H1 (cell line): ENCODE data around the gene ZNF408. TPM values are rescaled to one million over a fixed set of nuclear protein-coding genes. Genes with fewer than 3 reads are reported as not detected.

ENCODE experiments used
- CTCF ChIA-PET: fragments of 300-600 bp; sonication (Branson Sonifier 250); formaldehyde crosslinking; loops from one replicate; lab custom pipeline; 2021; ENCODE audit not compliant: partially characterized antibody; lab: Charles Lee
- POLR2A ChIA-PET: fragments of 300-600 bp; sonication (Branson Sonifier 250); formaldehyde crosslinking; loops from one replicate; lab custom pipeline; 2021; ENCODE audit warnings: inconsistent platforms; ENCODE audit not compliant: partially characterized antibody; lab: Charles Lee
- DNase-seq, 2 experiments: peaks; one replicate each; pipeline versions ENCODE4 v3.0.0 to v3.0.0-alpha.2; 2010 to 2022; ENCODE audit warnings: low spot score in 2 of 2, low read depth in 1 of 2, mixed read lengths in 1 of 2
- FAIRE-seq: peaks from 2 replicates; lab custom pipeline; 2011; peaks lifted over from hg19 to GRCh38; lab: Jason Lieb, UNC
- H2AFZ ChIP-seq: 2 replicates; pipeline ENCODE4 v1.8.1; 2012; ENCODE audit warnings: low read length, inconsistent platforms
- H2AK5ac ChIP-seq: 2 replicates; pipeline ENCODE4 v1.6.1; 2013; ENCODE audit warnings: low read depth, low read length
- H2BK120ac ChIP-seq: replicated peaks from 2 replicates; pipeline ENCODE3; 2013; ENCODE audit warnings: low read depth, low read length, inconsistent platforms
- H2BK12ac ChIP-seq: 2 replicates; pipeline ENCODE4 v1.6.1; 2013; ENCODE audit warnings: low read depth, low read length
- H2BK15ac ChIP-seq: 2 replicates; pipeline ENCODE4 v1.6.1; 2013; ENCODE audit warnings: low read length
- H2BK20ac ChIP-seq: 2 replicates; pipeline ENCODE4 v1.6.1; 2013; ENCODE audit warnings: low read length
- H2BK5ac ChIP-seq: 2 replicates; pipeline ENCODE4 v1.6.1; 2013; ENCODE audit warnings: low read depth, low read length
- H3K14ac ChIP-seq: 2 replicates; pipeline ENCODE4 v1.6.1; 2013; ENCODE audit warnings: inconsistent platforms; ENCODE audit not compliant: insufficient read length
- H3K18ac ChIP-seq: 2 replicates; pipeline ENCODE4 v1.6.1; 2013; ENCODE audit warnings: low read length; ENCODE audit errors: extremely low read depth
- H3K23ac ChIP-seq: 2 replicates; pipeline ENCODE4 v1.6.1; 2013; ENCODE audit warnings: inconsistent platforms; ENCODE audit not compliant: insufficient read length
- H3K23me2 ChIP-seq: 2 replicates; pipeline ENCODE4 v1.6.1; 2013; ENCODE audit warnings: low read depth, low read length
- H3K27ac ChIP-seq: 2 replicates; pipeline ENCODE4 v1.6.1; 2011; ENCODE audit warnings: low read depth, low read length, inconsistent platforms
- H3K27me3 ChIP-seq, 4 experiments: replicated peaks in 1 of 4; 1 replicate in 1 of 4; 2 replicates in 3 of 4; pipeline versions ENCODE4 v1.6.1 to v1.8.1; 2011 to 2013; ENCODE audit warnings: low read length in 3 of 4, mild to moderate bottlenecking in 3 of 4, inconsistent platforms in 2 of 4, mixed read lengths in 2 of 4, moderate library complexity in 1 of 4; ENCODE audit not compliant: control insufficient read depth in 3 of 4, insufficient read depth in 3 of 4; ENCODE audit errors: extremely low read depth in 1 of 4
- H3K36me3 ChIP-seq, 4 experiments: 2 replicates each; pipeline versions ENCODE4 v1.6.1 to v1.8.1; 2011 to 2013; ENCODE audit warnings: mild to moderate bottlenecking in 4 of 4, low read length in 3 of 4, moderate library complexity in 2 of 4, control low read depth in 1 of 4, inconsistent platforms in 1 of 4; ENCODE audit not compliant: insufficient read depth in 4 of 4, control insufficient read depth in 2 of 4
- H3K4ac ChIP-seq: replicated peaks from 2 replicates; pipeline ENCODE3; 2013; ENCODE audit warnings: low read length, low read depth, mixed read lengths, inconsistent platforms; ENCODE audit not compliant: insufficient read length
- H3K4me1 ChIP-seq, 4 experiments: replicated peaks in 1 of 4; 1 replicate in 1 of 4; 2 replicates in 3 of 4; pipeline versions ENCODE4 v1.6.1 to v1.8.1; 2011 to 2013; ENCODE audit warnings: low read length in 3 of 4, inconsistent platforms in 2 of 4, mixed read lengths in 1 of 4; ENCODE audit not compliant: insufficient read depth in 4 of 4, control insufficient read depth in 3 of 4
- H3K4me2 ChIP-seq, 2 experiments: 2 replicates each; pipeline versions ENCODE4 v1.6.1 to v1.8.1; 2011 to 2013; ENCODE audit warnings: low read depth in 2 of 2, low read length in 2 of 2, control low read depth in 1 of 2, inconsistent platforms in 1 of 2, mild to moderate bottlenecking in 1 of 2; ENCODE audit not compliant: insufficient read depth in 1 of 2
- H3K4me3 ChIP-seq, 4 experiments: fragments of 200-600, 300-600 bp in 1 of 4; sonication (generic), shearing (Covaris generic), sonication (Bioruptor Twin) in 1 of 4; 2 replicates each; pipeline versions ENCODE4 v1.5.1 to v1.8.1; 2011 to 2016; ENCODE audit warnings: low read length in 4 of 4, low read depth in 3 of 4, control low read depth in 2 of 4, inconsistent platforms in 2 of 4, mild to moderate bottlenecking in 2 of 4, mixed read lengths in 1 of 4, moderate library complexity in 1 of 4; ENCODE audit not compliant: insufficient read depth in 2 of 4; ENCODE audit errors: extremely low read depth in 1 of 4
- H3K56ac ChIP-seq: replicated peaks from 2 replicates; pipeline ENCODE3; 2013; ENCODE audit warnings: low read depth, mild to moderate bottlenecking, mixed read lengths, low read length, inconsistent platforms; ENCODE audit not compliant: insufficient read length
- H3K79me1 ChIP-seq: 2 replicates; pipeline ENCODE4 v1.6.1; 2013; ENCODE audit warnings: low read depth, low read length, control low read depth
- H3K79me2 ChIP-seq, 2 experiments: 2 replicates each; pipeline versions ENCODE4 v1.6.1 to v1.8.1; 2012 to 2013; ENCODE audit warnings: low read length in 2 of 2, mild to moderate bottlenecking in 2 of 2, inconsistent platforms in 1 of 2; ENCODE audit not compliant: insufficient read depth in 2 of 2, control insufficient read depth in 1 of 2
- H3K9ac ChIP-seq, 4 experiments: replicated peaks in 1 of 4; 1 replicate in 1 of 4; 2 replicates in 3 of 4; pipeline versions ENCODE4 v1.6.1 to v1.8.1; 2011 to 2013; ENCODE audit warnings: low read depth in 3 of 4, low read length in 3 of 4, control low read depth in 2 of 4, mild to moderate bottlenecking in 2 of 4, moderate library complexity in 2 of 4, inconsistent platforms in 1 of 4; ENCODE audit errors: extremely low read depth in 1 of 4
- H3K9me3 ChIP-seq, 2 experiments: 2 replicates each; pipeline versions ENCODE4 v1.6.1 to v1.8.1; 2012 to 2013; ENCODE audit warnings: mild to moderate bottlenecking in 2 of 2, moderate library complexity in 2 of 2, control low read depth in 1 of 2, inconsistent platforms in 1 of 2, low read depth in 1 of 2, low read length in 1 of 2, mixed read lengths in 1 of 2; ENCODE audit not compliant: insufficient read depth in 2 of 2
- H4K20me1 ChIP-seq, 2 experiments: replicated peaks in 1 of 2; 2 replicates each; pipeline versions ENCODE3 to v1.8.1; 2011 to 2013; ENCODE audit warnings: inconsistent platforms in 2 of 2, low read length in 2 of 2, mild to moderate bottlenecking in 1 of 2; ENCODE audit not compliant: insufficient read depth in 2 of 2, control insufficient read depth in 1 of 2
- H4K5ac ChIP-seq: 2 replicates; pipeline ENCODE4 v1.6.1; 2013; ENCODE audit warnings: low read length, low read depth, mixed read lengths, inconsistent platforms; ENCODE audit not compliant: insufficient read length
- H4K8ac ChIP-seq: 2 replicates; pipeline ENCODE4 v1.8.0; 2013; ENCODE audit warnings: mild to moderate bottlenecking, moderate library complexity, low read length, inconsistent platforms; ENCODE audit not compliant: insufficient read depth; ENCODE audit errors: extremely low read depth
- H4K91ac ChIP-seq: replicated peaks from 2 replicates; pipeline ENCODE3; 2013; ENCODE audit warnings: low read length, mixed read lengths, inconsistent platforms; ENCODE audit not compliant: insufficient read length
- CHD1 ChIP-seq: IDR thresholded peaks from 2 replicates; pipeline ENCODE4 v1.6.1; 2012; ENCODE audit warnings: low read depth, low read length, improper control_type of control experiment
- EGR1 ChIP-seq: IDR thresholded peaks from 2 replicates; pipeline ENCODE4 v1.6.1; 2011; ENCODE audit warnings: low read depth, low read length, borderline replicate concordance
- EZH2 ChIP-seq: fragments of 200-600 bp; sonication (generic); IDR thresholded peaks from 2 replicates; pipeline ENCODE4 v1.7.1; 2012; ENCODE audit warnings: low read depth, mild to moderate bottlenecking, moderate library complexity, low read length, inconsistent platforms; ENCODE audit not compliant: severe bottlenecking
- GABPA ChIP-seq: IDR thresholded peaks from 2 replicates; pipeline ENCODE4 v1.6.1; 2011; ENCODE audit warnings: mild to moderate bottlenecking, low read length, moderate library complexity, borderline replicate concordance; ENCODE audit not compliant: insufficient read depth
- HDAC2 ChIP-seq, 2 experiments: fragments of 300-600 bp in 1 of 2; sonication (generic) in 1 of 2; IDR thresholded peaks; 2 replicates each; pipeline ENCODE4 v1.6.1; 2011 to 2012; ENCODE audit warnings: low read depth in 2 of 2, low read length in 2 of 2, mild to moderate bottlenecking in 2 of 2, moderate library complexity in 2 of 2, borderline replicate concordance in 1 of 2, inconsistent platforms in 1 of 2
- RAD21 ChIP-seq, 2 experiments: IDR thresholded peaks in 1 of 2; conservative IDR thresholded peaks in 1 of 2; 2 replicates each; pipeline ENCODE4 v1.6.1; 2011; ENCODE audit warnings: low read depth in 2 of 2, low read length in 2 of 2, improper control_type of control experiment in 1 of 2, inconsistent platforms in 1 of 2, mild to moderate bottlenecking in 1 of 2, moderate library complexity in 1 of 2
- RFX5 ChIP-seq: IDR thresholded peaks from 2 replicates; pipeline ENCODE4 v1.6.1; 2011; ENCODE audit warnings: low read depth, low read length, improper control_type of control experiment, borderline replicate concordance
- RNF2 ChIP-seq: fragments of 200-900, 300-1000 bp; sonication (generic); IDR thresholded peaks from 2 replicates; pipeline ENCODE4 v1.7.1; 2016; ENCODE audit warnings: borderline replicate concordance, low read depth, mild to moderate bottlenecking, antibody characterized with exemption, low read length; ENCODE audit not compliant: poor library complexity, severe bottlenecking; ENCODE audit errors: missing control alignments
- SIRT6 ChIP-seq: IDR thresholded peaks from one replicate; pipeline ENCODE4 v1.7.1; 2012; ENCODE audit warnings: low read length, inconsistent platforms
- SP1 ChIP-seq: IDR thresholded peaks from 2 replicates; pipeline ENCODE4 v1.6.1; 2011; ENCODE audit warnings: low read depth, low read length
- TEAD4 ChIP-seq: IDR thresholded peaks from 2 replicates; pipeline ENCODE4 v1.6.1; 2012; ENCODE audit warnings: low read depth, low read length, inconsistent platforms, mixed read lengths
- WGBS, 2 experiments: shearing (Covaris generic) in 1 of 2; methylation state at CpG; one replicate each; pipeline versions ENCODE4 v1.1.6 to v1.1.7; 2013 to 2015; ENCODE audit warnings: low lambda C conversion rate in 2 of 2, mixed read lengths in 2 of 2, inconsistent platforms in 1 of 2, low coverage in 1 of 2, missing lambda C conversion rate in 1 of 2; ENCODE audit not compliant: insufficient replicate concordance in 2 of 2, insufficient coverage in 1 of 2, insufficient read length in 1 of 2; ENCODE audit errors: extremely low coverage in 1 of 2, missing lambda C conversion rate in 1 of 2; 5-methylcytosine and 5-hydroxymethylcytosine counted together
- polyA plus RNA-seq, 7 experiments: library from polyadenylated mRNA; depleted of rRNA in 3 of 7; stranded (reverse) in 5 of 7; unstranded in 2 of 7; fragments of >200 nt in 5 of 7; fragments of 200-250 nt in 2 of 7; gene quantifications; 1 replicate in 5 of 7; 2 replicates in 1 of 7; 4 replicates in 1 of 7; pipeline versions ENCODE4 v1.2.1 to v1.2.3, GENCODE V29; 2011 to 2013; ENCODE audit warnings: missing spikeins in 2 of 7, mixed read lengths in 2 of 7
- total RNA-seq: library from RNA; stranded (reverse); fragmentation: NEBNext Ultra II Directional; extraction: Animal tissue kit (Norgen Biotek cat#: 25700); gene quantifications from 2 replicates; pipeline ENCODE4 v1.2.1, GENCODE V29; 2021

The ZNF408 gene
- total and polyA plus RNA-seq, 2 of the 8 experiments (the other 6 are each of a cell fraction or from before 2014, with no cell fraction given), result 10.7 to 11.0 TPM

- 88% methylated on average over 24 of the region's 24 CpGs; no CpG with 5 or more reads in 1 of the 2 experiments for WGBS, 2 experiments
- no peak overlapping the region for H2BK5ac ChIP-seq
- H4K20me1 ChIP-seq, result no peaks in the 10 kb centered on the region
- H2BK120ac ChIP-seq, result no peak overlapping the region
- no peaks in the 10 kb centered on the region for H3K79me2 ChIP-seq
- H4K91ac ChIP-seq, result no peak overlapping the region
- no peaks in the 10 kb centered on the region for H3K79me1 ChIP-seq
- no peaks in the 10 kb centered on the region for H3K36me3 ChIP-seq
- H3K9ac ChIP-seq, result no peak overlapping the region
- no peak overlapping the region for H3K4me2 ChIP-seq
- H3K4ac ChIP-seq, result no peak overlapping the region
- no peak overlapping the region for H2BK12ac ChIP-seq
- no peak overlapping the region for H3K27ac ChIP-seq
- peaks cover 0 to under 1% (median 0%) of the 10 kb centered on the region in 4 experiments; a peak in 2 of 7 replicates for H3K4me1 ChIP-seq
- no peaks in the 10 kb centered on the region for H3K9me3 ChIP-seq
- no peak overlapping the region for H2BK15ac ChIP-seq
- H3K23ac ChIP-seq, result no peak overlapping the region
- no peak overlapping the region for H2AK5ac ChIP-seq
- no peak overlapping the region for H3K14ac ChIP-seq
- no peaks in the 10 kb centered on the region for H3K23me2 ChIP-seq
- H2AFZ ChIP-seq, result peak overlapping the region; percentile 50; the same call in 1 of the 2 replicates
- H3K4me3 ChIP-seq, result no peak overlapping the region
- ChIA-PET CTCF (interaction anchor here (0.8 to 2.0 kb wide), 3 partner anchors 51 to 60 kb away, joined by 3 to 7 read pairs (median 3); no protein-coding TSS in a partner anchor), POLR2A (interaction anchor here (1.3 kb wide), 1 partner anchor 9 kb away, joined by 3 read pairs; no protein-coding TSS in a partner anchor)
- no peak overlapping the region for H3K18ac ChIP-seq
- H3K56ac ChIP-seq, result no peak overlapping the region
- FAIRE-seq (no peak), DNase-seq (no peak)
- H3K27me3 ChIP-seq, result no peaks in the 10 kb centered on the region
- no peak overlapping the region for H4K5ac ChIP-seq
- no peak overlapping the region for H2BK20ac ChIP-seq
- no peak overlapping the region for H4K8ac ChIP-seq
- TF ChIP-seq EZH2 (no peak), SP1 (no peak), GABPA (no peak), TEAD4 (no peak), EGR1 (no peak), RAD21 (IDR thresholded peaks at IDR 0.05 in 1 of 2, conservative IDR thresholded peaks at IDR 0.05 in 1 of 2; ENCODE audit: low read depth in 2 of 2, low read length in 2 of 2) (no peak), CHD1 (no peak), HDAC2 (IDR thresholded peaks at IDR 0.05; ENCODE audit: borderline replicate concordance in 1 of 2, low read depth in 2 of 2, low read length in 2 of 2) (no peak), RNF2 (no peak), SIRT6 (no peak), RFX5 (no peak)
These were observed 28.5 kb downstream of the ZNF408 start for GRCh38 chr11:46729110-46730027.
